ENCODE measurements around the gene IGLL5. TPM values are rescaled to one million over a fixed set of nuclear protein-coding genes. Genes with fewer than 3 reads are reported as not detected.

Gene IGLL5
- total RNA-seq, 1 experiment from 2014 or later = not detected

DNA sequence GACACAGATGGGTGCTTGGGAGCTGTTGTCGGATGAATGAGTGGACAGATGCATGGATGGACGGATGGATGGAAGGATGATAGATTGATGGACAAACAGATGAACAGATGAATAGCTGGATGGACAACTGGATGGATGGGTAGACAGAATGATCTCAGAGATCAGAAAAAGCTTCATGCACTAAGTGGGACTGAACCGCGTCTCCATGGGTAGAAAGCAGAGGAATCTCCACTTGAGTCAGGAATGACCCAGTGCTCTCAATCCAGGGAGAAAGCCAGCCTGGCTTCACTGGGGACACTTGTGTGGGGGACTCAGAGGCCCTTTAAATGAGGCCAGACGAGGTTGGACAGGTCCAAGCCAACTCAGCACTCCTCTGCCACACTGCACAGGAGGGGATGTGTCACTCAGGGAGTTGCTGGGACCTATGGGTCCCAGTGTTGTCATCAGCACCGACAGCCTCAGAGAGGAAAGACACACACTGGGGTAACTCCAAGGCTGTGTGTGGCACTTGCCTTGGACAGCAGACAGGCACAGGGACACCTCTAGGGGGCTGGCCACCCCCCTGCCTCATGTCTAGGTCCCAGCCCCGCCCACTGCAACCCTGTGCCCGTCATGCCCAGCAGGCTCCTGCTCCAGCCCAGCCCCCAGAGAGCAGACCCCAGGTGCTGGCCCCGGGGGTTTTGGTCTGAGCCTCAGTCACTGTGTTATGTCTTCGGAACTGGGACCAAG is 5.6 kb downstream of the IGLL5 start:
- TF ChIP-seq, protein P1, sequence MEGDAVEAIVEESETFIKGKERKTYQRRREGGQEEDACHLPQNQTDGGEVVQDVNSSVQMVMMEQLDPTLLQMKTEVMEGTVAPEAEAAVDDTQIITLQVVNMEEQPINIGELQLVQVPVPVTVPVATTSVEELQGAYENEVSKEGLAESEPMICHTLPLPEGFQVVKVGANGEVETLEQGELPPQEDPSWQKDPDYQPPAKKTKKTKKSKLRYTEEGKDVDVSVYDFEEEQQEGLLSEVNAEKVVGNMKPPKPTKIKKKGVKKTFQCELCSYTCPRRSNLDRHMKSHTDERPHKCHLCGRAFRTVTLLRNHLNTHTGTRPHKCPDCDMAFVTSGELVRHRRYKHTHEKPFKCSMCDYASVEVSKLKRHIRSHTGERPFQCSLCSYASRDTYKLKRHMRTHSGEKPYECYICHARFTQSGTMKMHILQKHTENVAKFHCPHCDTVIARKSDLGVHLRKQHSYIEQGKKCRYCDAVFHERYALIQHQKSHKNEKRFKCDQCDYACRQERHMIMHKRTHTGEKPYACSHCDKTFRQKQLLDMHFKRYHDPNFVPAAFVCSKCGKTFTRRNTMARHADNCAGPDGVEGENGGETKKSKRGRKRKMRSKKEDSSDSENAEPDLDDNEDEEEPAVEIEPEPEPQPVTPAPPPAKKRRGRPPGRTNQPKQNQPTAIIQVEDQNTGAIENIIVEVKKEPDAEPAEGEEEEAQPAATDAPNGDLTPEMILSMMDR (IDR thresholded peaks at IDR 0.05; ENCODE audit: unreplicated experiment) = no peak
- POLR2A ChIA-PET = no interaction called here
- H3K4me3 Mint-ChIP-seq (ENCODE audit: unreplicated experiment) = no peak overlapping the region
- intact Hi-C loops (cut with micrococcal nuclease) = no loop called here
- no peaks in the 10 kb centered on the region for H3K4me1 Mint-ChIP-seq (ENCODE audit: insufficient read depth, unreplicated experiment)
- no peak for DNase-seq (ENCODE audit: unreplicated experiment)
- H3K36me3 Mint-ChIP-seq (ENCODE audit: insufficient read depth, unreplicated experiment) = no peaks in the 10 kb centered on the region
- no peaks in the 10 kb centered on the region for H3K9me3 Mint-ChIP-seq (ENCODE audit: unreplicated experiment)
- BruUV-seq (replicated peaks) = no TSS peak
- peaks cover 99% of the 10 kb centered on the region for H3K27me3 Mint-ChIP-seq (ENCODE audit: insufficient read depth, unreplicated experiment)
- CTCF ChIA-PET = interaction anchor here (0.5 to 1.5 kb wide), 2 partner anchors 45 to 765 kb away, joined by 3 to 5 read pairs; no protein-coding TSS in a partner anchor
- H3K27ac Mint-ChIP-seq (ENCODE audit: low read depth, unreplicated experiment) = no peak overlapping the region

DNA sequence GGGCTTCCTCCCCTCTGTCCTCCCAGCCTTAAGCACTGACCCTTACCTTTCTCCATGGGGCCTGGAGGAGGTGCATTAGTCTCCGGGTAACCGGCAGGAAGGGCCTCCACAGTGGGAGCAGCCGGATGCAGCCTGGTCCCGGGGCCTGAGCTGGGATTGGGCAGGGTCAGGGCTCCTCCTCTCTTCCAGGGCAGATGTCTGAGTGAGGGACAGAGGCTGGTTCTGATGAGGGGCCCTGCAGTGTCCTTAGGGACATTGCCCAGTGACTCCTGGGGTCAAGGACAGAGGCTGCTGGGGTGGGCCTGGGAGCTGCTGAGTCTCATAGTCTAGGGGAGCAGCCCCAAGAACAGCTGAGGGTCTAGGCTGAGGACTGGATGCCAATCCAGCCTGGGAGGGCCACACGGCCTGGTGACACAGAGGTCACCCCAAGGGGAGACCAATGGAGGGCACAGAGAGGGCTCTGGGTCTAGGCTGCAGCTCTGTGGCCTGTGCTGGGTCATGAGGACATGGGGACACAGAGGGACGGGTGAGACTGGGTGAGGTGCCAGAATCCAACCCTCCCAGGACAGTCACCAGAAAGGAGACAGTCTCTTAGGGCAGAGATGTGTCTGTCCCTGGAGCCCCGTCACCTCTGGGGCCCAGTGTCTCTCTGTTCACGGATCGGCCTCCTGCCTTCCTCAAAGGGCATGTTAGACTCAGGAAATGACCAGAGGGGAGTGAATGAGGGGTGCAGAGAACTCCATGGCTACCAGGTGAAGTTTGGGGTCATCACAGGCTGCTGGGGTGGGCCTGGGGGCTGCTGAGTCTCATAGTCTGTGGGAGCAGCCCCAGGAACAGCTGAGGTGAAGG is 6.5 kb downstream of the IGLL5 start:
- no peaks in the 10 kb centered on the region for H3K9me3 Mint-ChIP-seq (ENCODE audit: unreplicated experiment)
- H3K27ac Mint-ChIP-seq (ENCODE audit: low read depth, unreplicated experiment) = no peak overlapping the region
- ChIA-PET CTCF (interaction anchor here (0.5 to 1.5 kb wide), 3 partner anchors 46 to 1046 kb away, joined by 3 to 6 read pairs (median 3); no protein-coding TSS in a partner anchor), POLR2A (no interaction called here)
- intact Hi-C loops (cut with micrococcal nuclease) = no loop called here
- no TSS peak for BruUV-seq (replicated peaks)
- no peak overlapping the region for H3K4me3 Mint-ChIP-seq (ENCODE audit: unreplicated experiment)
- no peak for DNase-seq (ENCODE audit: unreplicated experiment)
- peaks cover 95% of the 10 kb centered on the region for H3K27me3 Mint-ChIP-seq (ENCODE audit: insufficient read depth, unreplicated experiment)
- TF ChIP-seq, protein P1 (IDR thresholded peaks at IDR 0.05; ENCODE audit: unreplicated experiment) = no peak
- no peaks in the 10 kb centered on the region for H3K36me3 Mint-ChIP-seq (ENCODE audit: insufficient read depth, unreplicated experiment)
- no peaks in the 10 kb centered on the region for H3K4me1 Mint-ChIP-seq (ENCODE audit: insufficient read depth, unreplicated experiment)

DNA sequence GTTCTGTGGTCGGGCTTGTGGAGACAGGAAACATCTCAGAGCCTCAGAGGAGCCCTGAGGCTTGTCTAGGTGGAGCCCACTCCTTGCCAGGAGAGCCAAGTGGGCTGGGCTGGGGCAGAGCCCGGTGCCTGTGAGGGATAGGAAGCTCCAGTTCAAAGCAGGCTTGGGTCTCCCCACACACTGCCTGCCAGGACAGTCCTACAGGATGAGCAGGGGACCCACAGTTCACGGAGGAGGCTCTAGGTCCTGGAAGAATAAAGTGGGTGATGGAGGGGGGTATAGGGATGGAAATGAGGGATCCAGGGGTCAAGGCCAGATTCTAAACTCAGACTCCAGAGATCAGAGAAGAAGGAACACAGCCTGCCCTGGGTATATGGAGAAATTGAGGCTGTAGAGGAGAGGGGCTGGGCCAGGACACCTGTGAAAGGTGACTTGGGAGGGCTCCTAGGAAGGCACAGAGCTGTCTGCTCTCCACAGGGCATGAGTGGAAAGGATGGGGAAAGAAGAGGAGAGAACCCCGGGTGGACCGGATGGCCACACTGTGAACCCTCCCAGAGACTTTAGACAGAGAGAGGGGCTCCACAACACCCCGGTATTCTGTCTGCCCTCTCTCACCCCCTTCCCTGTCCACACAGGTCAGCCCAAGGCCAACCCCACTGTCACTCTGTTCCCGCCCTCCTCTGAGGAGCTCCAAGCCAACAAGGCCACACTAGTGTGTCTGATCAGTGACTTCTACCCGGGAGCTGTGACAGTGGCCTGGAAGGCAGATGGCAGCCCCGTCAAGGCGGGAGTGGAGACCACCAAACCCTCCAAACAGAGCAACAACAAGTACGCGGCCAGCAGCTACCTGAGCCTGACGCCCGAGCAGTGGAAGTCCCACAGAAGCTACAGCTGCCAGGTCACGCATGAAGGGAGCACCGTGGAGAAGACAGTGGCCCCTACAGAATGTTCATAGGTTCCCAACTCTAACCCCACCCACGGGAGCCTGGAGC is 7.4 kb downstream of the IGLL5 start:
- TF ChIP-seq, protein P1 (IDR thresholded peaks at IDR 0.05; ENCODE audit: unreplicated experiment) = no peak
- no peak overlapping the region for H3K4me3 Mint-ChIP-seq (ENCODE audit: unreplicated experiment)
- H3K36me3 Mint-ChIP-seq (ENCODE audit: insufficient read depth, unreplicated experiment) = no peaks in the 10 kb centered on the region
- intact Hi-C loops (cut with micrococcal nuclease) = no loop called here
- CTCF ChIA-PET = interaction anchor here (0.5 to 1.5 kb wide), 2 partner anchors 47 to 209 kb away, joined by 3 to 6 read pairs; no protein-coding TSS in a partner anchor
- no peaks in the 10 kb centered on the region for H3K4me1 Mint-ChIP-seq (ENCODE audit: insufficient read depth, unreplicated experiment)
- POLR2A ChIA-PET = no interaction called here
- H3K9me3 Mint-ChIP-seq (ENCODE audit: unreplicated experiment) = no peaks in the 10 kb centered on the region
- no TSS peak for BruUV-seq (replicated peaks)
- peaks cover 94% of the 10 kb centered on the region for H3K27me3 Mint-ChIP-seq (ENCODE audit: insufficient read depth, unreplicated experiment)
- H3K27ac Mint-ChIP-seq (ENCODE audit: low read depth, unreplicated experiment) = no peak overlapping the region
- DNase-seq (ENCODE audit: unreplicated experiment) = no peak
